Measurements from ENCODE around the gene FGF12. TPM values are rescaled to one million over a fixed set of nuclear protein-coding genes. Genes with fewer than 3 reads are reported as not detected.

Gene FGF12
- total RNA-seq, 1 experiment from 2014 or later: 0.51 TPM

DNA sequence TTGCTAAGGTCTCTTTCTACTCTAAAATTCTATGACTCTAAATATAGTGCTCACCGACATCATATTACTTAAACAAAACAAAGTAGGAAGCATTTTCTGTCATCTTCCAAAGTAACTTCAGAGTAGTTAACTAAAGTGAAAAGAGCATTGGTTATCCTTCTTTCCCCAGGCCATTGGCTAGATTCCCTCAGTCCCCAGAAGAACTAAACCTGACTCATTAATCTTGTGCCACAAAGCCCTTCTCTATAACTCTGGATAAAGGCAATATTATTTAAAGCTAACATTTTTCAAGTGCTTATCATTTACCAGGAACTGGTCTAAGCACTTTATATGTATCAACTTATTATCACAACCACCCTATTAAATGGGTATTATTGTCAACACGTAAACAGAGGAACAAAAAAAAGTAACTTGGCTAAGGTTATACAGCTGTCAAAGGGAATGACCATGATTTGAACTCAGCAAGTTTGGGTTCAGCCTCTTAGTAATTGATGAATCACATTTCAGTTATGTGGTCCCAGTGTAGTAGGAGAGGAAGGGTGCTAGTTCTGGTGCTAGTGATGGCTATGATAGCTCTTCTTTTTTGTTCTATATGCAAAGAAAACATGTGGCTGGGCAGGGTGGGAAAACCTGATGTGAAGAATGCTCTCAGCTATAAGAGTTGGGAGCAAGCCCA, 304.9 kb downstream of the FGF12 start:
- CTCF ChIA-PET: interaction anchor here (1.7 kb wide), 1 partner anchor 20 kb away, joined by 4 read pairs; no protein-coding TSS in a partner anchor
- no TSS peak for BruUV-seq (replicated peaks)
- H3K9me3 ChIP-seq (ENCODE audit: control insufficient read depth, insufficient read depth, low read depth, low read length): no peaks in the 10 kb centered on the region
- H3K27me3 ChIP-seq (ENCODE audit: control insufficient read depth, insufficient read depth, low read length): no peaks in the 10 kb centered on the region
- no peak overlapping the region for H3K4me3 ChIP-seq (ENCODE audit: low read depth in 2 of 2, low read length in 2 of 2)
- ATAC-seq (no peak), DNase-seq (ENCODE audit: low read depth, low spot score) (no peak)
- in situ Hi-C loops (cut with HindIII; ENCODE audit: low pct_unique_long_range_greater_than_20kb, low sequenced_read_pairs) (no loop called here), intact Hi-C loops (cut with micrococcal nuclease; ENCODE audit: unreplicated experiment) (no loop called here)
- H3K27ac ChIP-seq (ENCODE audit: low read length): no peak overlapping the region
- H3K4me1 ChIP-seq (ENCODE audit: control insufficient read depth, insufficient read depth, low read length): no peaks in the 10 kb centered on the region
- no peak for TF ChIP-seq TCF7L2 (IDR thresholded peaks at IDR 0.05; ENCODE audit: low read depth, low read length)
- TF ChIP-seq SIN3A (IDR thresholded peaks at IDR 0.05; ENCODE audit: borderline replicate concordance, insufficient read depth, low read depth, low read length): no peak
- TF ChIP-seq POLR2AphosphoS5 (IDR thresholded peaks at IDR 0.05; ENCODE audit: low read depth, low read length): no peak
- TF ChIP-seq, protein P1, sequence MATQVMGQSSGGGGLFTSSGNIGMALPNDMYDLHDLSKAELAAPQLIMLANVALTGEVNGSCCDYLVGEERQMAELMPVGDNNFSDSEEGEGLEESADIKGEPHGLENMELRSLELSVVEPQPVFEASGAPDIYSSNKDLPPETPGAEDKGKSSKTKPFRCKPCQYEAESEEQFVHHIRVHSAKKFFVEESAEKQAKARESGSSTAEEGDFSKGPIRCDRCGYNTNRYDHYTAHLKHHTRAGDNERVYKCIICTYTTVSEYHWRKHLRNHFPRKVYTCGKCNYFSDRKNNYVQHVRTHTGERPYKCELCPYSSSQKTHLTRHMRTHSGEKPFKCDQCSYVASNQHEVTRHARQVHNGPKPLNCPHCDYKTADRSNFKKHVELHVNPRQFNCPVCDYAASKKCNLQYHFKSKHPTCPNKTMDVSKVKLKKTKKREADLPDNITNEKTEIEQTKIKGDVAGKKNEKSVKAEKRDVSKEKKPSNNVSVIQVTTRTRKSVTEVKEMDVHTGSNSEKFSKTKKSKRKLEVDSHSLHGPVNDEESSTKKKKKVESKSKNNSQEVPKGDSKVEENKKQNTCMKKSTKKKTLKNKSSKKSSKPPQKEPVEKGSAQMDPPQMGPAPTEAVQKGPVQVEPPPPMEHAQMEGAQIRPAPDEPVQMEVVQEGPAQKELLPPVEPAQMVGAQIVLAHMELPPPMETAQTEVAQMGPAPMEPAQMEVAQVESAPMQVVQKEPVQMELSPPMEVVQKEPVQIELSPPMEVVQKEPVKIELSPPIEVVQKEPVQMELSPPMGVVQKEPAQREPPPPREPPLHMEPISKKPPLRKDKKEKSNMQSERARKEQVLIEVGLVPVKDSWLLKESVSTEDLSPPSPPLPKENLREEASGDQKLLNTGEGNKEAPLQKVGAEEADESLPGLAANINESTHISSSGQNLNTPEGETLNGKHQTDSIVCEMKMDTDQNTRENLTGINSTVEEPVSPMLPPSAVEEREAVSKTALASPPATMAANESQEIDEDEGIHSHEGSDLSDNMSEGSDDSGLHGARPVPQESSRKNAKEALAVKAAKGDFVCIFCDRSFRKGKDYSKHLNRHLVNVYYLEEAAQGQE (IDR thresholded peaks at IDR 0.05; ENCODE audit: insufficient read depth in 1 of 2, low read depth in 2 of 2, low read length in 1 of 2): no peak
- TF ChIP-seq, protein P2, sequence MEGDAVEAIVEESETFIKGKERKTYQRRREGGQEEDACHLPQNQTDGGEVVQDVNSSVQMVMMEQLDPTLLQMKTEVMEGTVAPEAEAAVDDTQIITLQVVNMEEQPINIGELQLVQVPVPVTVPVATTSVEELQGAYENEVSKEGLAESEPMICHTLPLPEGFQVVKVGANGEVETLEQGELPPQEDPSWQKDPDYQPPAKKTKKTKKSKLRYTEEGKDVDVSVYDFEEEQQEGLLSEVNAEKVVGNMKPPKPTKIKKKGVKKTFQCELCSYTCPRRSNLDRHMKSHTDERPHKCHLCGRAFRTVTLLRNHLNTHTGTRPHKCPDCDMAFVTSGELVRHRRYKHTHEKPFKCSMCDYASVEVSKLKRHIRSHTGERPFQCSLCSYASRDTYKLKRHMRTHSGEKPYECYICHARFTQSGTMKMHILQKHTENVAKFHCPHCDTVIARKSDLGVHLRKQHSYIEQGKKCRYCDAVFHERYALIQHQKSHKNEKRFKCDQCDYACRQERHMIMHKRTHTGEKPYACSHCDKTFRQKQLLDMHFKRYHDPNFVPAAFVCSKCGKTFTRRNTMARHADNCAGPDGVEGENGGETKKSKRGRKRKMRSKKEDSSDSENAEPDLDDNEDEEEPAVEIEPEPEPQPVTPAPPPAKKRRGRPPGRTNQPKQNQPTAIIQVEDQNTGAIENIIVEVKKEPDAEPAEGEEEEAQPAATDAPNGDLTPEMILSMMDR (IDR thresholded peaks at IDR 0.05): no peak
- POLR2A ChIA-PET: no interaction called here
- H3K36me3 ChIP-seq (ENCODE audit: control insufficient read depth, insufficient read depth, low read length): no peaks in the 10 kb centered on the region

DNA sequence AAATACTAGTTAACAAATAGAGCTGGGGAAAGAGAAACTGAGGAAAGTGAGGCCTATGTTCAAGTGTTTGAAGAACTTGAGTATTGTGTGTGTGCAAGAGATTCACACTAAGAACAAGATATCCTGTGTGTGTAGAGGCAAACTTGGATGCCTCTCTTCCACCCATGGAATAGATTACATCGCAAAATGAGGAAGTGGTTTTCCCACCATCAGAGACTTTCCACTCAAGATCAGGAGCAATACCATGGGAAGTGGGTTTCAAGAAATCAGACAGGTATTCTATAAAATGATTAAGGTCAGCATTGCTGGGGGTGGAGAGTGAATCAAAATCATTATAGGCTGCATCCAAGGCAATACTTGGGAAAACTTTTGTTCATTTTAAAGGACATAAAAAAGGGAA, 308.0 kb downstream of the FGF12 start:
- CTCF ChIA-PET: no interaction called here
- POLR2A ChIA-PET: no interaction called here
- in situ Hi-C loops (cut with HindIII; ENCODE audit: low pct_unique_long_range_greater_than_20kb, low sequenced_read_pairs): no loop called here

More for the DNA sequence above, 308.0 kb downstream of the FGF12 start:
- no peak for DNase-seq (ENCODE audit: low read depth, low spot score)
- intact Hi-C loops (cut with micrococcal nuclease; ENCODE audit: unreplicated experiment): no loop called here
- H3K27ac ChIP-seq (ENCODE audit: low read length): no peak overlapping the region
- no peaks in the 10 kb centered on the region for H3K36me3 ChIP-seq (ENCODE audit: control insufficient read depth, insufficient read depth, low read length)
- no peaks in the 10 kb centered on the region for H3K9me3 ChIP-seq (ENCODE audit: control insufficient read depth, insufficient read depth, low read depth, low read length)
- TF ChIP-seq SIN3A (IDR thresholded peaks at IDR 0.05; ENCODE audit: borderline replicate concordance, insufficient read depth, low read depth, low read length) (no peak), POLR2AphosphoS5 (IDR thresholded peaks at IDR 0.05; ENCODE audit: low read depth, low read length) (no peak), TCF7L2 (IDR thresholded peaks at IDR 0.05; ENCODE audit: low read depth, low read length) (no peak)
- TF ChIP-seq, protein P1 (IDR thresholded peaks at IDR 0.05; ENCODE audit: insufficient read depth in 1 of 2, low read depth in 2 of 2, low read length in 1 of 2): no peak
- TF ChIP-seq, protein P2 (IDR thresholded peaks at IDR 0.05): no peak
- no peaks in the 10 kb centered on the region for H3K27me3 ChIP-seq (ENCODE audit: control insufficient read depth, insufficient read depth, low read length)
- no TSS peak for BruUV-seq (replicated peaks)
- no peak for ATAC-seq
- H3K4me1 ChIP-seq (ENCODE audit: control insufficient read depth, insufficient read depth, low read length): no peaks in the 10 kb centered on the region
- no peak overlapping the region for H3K4me3 ChIP-seq (ENCODE audit: low read depth in 2 of 2, low read length in 2 of 2)

Measured in Panc1 (cell line).